ENCODE results near the gene KRTAP1-1.
"Not testable (repeated sequence)": the region's sequence is repeated elsewhere in the genome, so short reads cannot be mapped to it uniquely, and the experiment has no call there.

KRTAP1-1 gene

GRCh38 chr17:41055130-41055529 is 13.9 kb upstream of the KRTAP1-1 start, which contains the start of gene KRTAP2-2:
KRTAP2-2 (minus strand) TSS chr17:41055230; CDS start chr17:41055211, 19 bp downstream.
- not testable (repeated sequence) for DNase-seq (ENCODE audit: low read depth in 2 of 2)

- DNase-seq (ENCODE audit: low read depth in 2 of 2) = not testable (repeated sequence)
Observed at GRCh38 chr17:41054556-41054955, 13.3 kb upstream of the KRTAP1-1 start.

GRCh38 chr17:41054025-41054424 is 12.8 kb upstream of the KRTAP1-1 start:
- DNase-seq (ENCODE audit: low read depth in 2 of 2) = no peak

GRCh38 chr17:41052566-41052965 is 11.3 kb upstream of the KRTAP1-1 start:
- no peak for DNase-seq (ENCODE audit: low read depth in 2 of 2)

DNA sequence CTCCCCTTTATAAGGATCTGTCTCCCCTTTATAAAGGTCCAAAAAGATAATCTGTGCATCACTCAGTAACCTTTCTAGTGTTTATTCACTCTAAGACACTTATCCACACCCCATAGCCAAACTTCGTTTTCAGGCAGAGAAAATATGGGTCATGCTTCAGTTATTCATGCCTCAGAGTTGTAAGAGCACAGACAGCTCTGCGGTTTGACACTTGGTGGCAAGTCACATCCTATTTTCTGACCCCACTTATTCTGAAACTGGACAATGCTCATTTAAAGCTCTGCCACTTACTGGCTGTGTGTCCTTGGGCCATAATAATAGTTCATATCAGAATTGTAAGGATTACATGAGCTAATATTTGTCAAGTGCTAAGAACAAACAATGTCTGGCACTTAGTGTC is 7.9 kb upstream of the KRTAP1-1 start:
- no peak for DNase-seq (ENCODE audit: low read depth in 2 of 2)

DNA sequence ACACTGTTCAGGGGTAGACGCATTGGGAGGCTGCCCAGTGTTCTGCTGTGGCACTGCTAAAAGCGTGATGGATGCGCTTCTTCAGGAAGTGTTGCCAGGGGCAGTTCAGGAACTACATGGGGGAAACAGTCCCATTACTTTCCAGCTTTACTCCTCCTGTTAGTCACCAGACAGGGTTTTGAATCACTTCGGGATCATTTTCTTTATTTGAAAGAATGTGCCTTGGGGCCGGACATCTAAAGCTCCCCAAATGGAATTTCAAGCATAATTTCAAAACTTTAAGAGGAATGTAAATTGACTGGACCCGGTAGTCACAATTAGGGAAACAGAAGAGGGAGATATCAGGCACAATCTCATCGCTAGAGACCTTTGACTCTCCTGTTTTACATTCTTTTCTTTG is 7.2 kb upstream of the KRTAP1-1 start:
- no peak for DNase-seq (ENCODE audit: low read depth in 2 of 2)

- DNase-seq (ENCODE audit: low read depth in 2 of 2) = not testable (repeated sequence)
Observed at GRCh38 chr17:41046735-41047465, 5.7 kb upstream of the KRTAP1-1 start, which contains the start of gene KRTAP2-1. KRTAP2-1 (minus strand) TSS chr17:41047316; CDS start chr17:41047267, 49 bp downstream.

DNA sequence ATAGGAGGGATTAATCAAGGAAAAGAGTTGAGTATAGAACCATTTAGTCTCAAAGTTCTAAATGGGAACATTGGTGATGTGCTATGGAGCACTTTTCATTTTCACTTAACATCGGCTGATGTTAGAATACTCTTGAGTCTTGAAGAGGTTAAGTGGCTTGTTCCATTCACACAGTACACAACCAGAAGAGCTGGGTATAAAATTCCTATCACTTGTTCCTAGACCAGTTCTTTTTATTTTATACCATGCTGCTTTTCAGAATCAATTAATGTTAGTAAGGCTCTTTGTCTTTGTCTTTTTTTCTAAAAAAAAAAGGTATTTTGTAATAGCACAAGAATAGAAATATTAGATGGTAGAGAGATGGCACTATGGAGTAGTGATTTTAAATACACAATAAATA is 1.7 kb upstream of the KRTAP1-1 start:
- DNase-seq (ENCODE audit: low read depth in 2 of 2) = no peak

- DNase-seq (ENCODE audit: low read depth in 2 of 2) = no peak
Observed at GRCh38 chr17:41037853-41038350, 3.3 kb downstream of the KRTAP1-1 start.

- not testable (repeated sequence) for DNase-seq (ENCODE audit: low read depth in 2 of 2)
Observed at GRCh38 chr17:41034346-41034935, 6.8 kb downstream of the KRTAP1-1 start, which contains the start of gene KRTAP1-3. KRTAP1-3 (minus strand) TSS chr17:41034874; CDS start chr17:41034821, 53 bp downstream.

GRCh38 chr17:41029633-41030245 is 11.5 kb downstream of the KRTAP1-1 start, which contains the start of gene KRTAP1-4:
KRTAP1-4 (minus strand) TSS chr17:41030195; CDS start chr17:41030078, 117 bp downstream.
- DNase-seq (ENCODE audit: low read depth in 2 of 2) = no peak

- no peak for DNase-seq (ENCODE audit: low read depth in 2 of 2)
Observed at GRCh38 chr17:41026715-41027471, 14.4 kb downstream of the KRTAP1-1 start, which contains the start of gene KRTAP1-5. KRTAP1-5 (minus strand) TSS chr17:41027208; CDS start chr17:41027155, 53 bp downstream.

GRCh38 chr17:41024697-41025096 is 16.6 kb downstream of the KRTAP1-1 start:
- no peak for DNase-seq (ENCODE audit: low read depth in 2 of 2)

- no peak for DNase-seq (ENCODE audit: low read depth in 2 of 2)
Observed at GRCh38 chr17:41020336-41020735, 20.9 kb downstream of the KRTAP1-1 start.

DNA sequence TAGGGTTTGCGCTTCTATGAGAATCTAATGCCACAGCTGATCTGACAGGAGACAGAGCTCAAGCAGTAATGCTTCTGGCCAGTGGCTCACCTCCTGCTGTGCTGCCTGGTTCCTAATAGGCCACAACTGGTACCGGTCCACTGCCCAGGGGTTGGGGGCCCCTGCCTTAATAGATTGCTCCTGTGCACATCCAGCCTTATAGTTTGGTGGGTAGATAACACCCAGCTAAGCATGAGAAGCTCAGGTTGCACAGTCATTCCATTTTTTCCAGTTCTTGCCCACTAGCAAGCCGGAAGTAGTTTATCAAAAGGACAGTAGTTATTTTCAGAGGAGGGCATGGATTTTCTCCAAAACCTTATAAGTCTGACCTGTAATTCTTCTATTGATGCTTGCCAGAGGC is 21.8 kb downstream of the KRTAP1-1 start:
- DNase-seq (ENCODE audit: low read depth in 2 of 2) = no peak

DNA sequence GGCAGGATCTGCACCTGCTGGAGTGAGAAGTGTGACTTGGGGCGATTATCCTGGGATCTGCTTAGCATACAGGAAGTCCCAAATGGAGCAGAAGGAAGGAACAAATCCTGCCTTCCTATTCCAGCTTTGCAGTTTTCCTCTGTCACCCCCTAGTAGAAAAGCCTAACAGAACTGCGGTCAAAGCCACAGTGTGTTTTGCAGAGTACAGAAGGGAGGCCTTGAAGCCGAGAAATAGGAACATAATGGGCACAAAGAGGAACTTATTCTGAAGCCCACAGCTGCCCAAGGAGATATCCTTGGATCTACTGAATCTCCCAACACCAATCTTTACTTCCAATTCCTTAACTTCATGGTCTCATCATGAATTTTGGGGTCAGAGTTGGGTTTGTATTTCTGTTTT is 22.7 kb downstream of the KRTAP1-1 start:
- no peak for DNase-seq (ENCODE audit: low read depth in 2 of 2)

- DNase-seq (ENCODE audit: low read depth in 2 of 2) = no peak
Observed at GRCh38 chr17:41016578-41017215, 24.6 kb downstream of the KRTAP1-1 start.

GRCh38 chr17:41015454-41015853 is 25.8 kb downstream of the KRTAP1-1 start:
- DNase-seq (ENCODE audit: low read depth in 2 of 2) = no peak

- DNase-seq (ENCODE audit: low read depth in 2 of 2) = no peak
Observed at GRCh38 chr17:41013606-41014005, 27.6 kb downstream of the KRTAP1-1 start.

DNA sequence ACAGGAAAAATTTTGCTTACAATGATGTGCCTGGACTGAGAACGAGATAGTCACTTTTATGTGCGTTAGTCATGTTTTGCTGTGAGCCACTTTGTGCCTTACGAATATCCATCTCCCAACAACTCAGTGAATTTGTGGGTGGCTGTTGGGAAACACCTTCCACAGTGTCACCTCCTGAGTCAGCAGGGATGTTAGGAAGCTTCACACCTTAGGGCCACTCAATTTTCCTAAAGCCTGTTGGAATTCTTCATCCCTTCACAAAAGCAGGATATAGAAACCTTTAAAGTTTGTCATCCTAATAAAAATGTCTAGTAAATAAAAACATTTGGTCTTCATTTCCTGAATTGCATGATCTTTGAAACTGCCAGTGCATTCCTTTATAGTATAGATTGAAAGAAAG is 28.1 kb downstream of the KRTAP1-1 start:
- no peak for DNase-seq (ENCODE audit: low read depth in 2 of 2)
